SIG-M5 treated with dmso at 0.1 percent for 504 hours (cell line): ENCODE results near the gene ZNF584.

Experiments
- DNase-seq: peaks from one replicate; lab custom pipeline; 2025; ENCODE audit not compliant: unreplicated experiment; lab: John Stamatoyannopoulos, UW

Gene ZNF584

GRCh38 chr19:58385891-58386575 is 22.4 kb upstream of the ZNF584 start:
- no peak for DNase-seq

- peak; percentile 98 for DNase-seq
These were observed 21.7 kb upstream of the ZNF584 start, which contains the start of gene RPS5 for GRCh38 chr19:58386576-58387337. Gene RPS5 (plus strand): TSS chr19:58387269. CDS start chr19:58388138, 869 bp downstream.

GRCh38 chr19:58387338-58388174 is 20.9 kb upstream of the ZNF584 start:
- DNase-seq: peak; percentile 14

- no peak for DNase-seq
These were observed 20.3 kb upstream of the ZNF584 start for GRCh38 chr19:58388175-58388526.

- DNase-seq: no peak
These were observed 15.3 kb upstream of the ZNF584 start for GRCh38 chr19:58392945-58393724.

- no peak for DNase-seq
These were observed 14.8 kb upstream of the ZNF584 start for GRCh38 chr19:58393725-58394033.

GRCh38 chr19:58394821-58395219 is 13.6 kb upstream of the ZNF584 start:
- DNase-seq: no peak

GRCh38 chr19:58395220-58395978 is 13.1 kb upstream of the ZNF584 start, which contains the start of gene RNF225:
Gene RNF225 (plus strand): TSS chr19:58395656. CDS start chr19:58396090, 434 bp downstream.
- peak; percentile 19 for DNase-seq

- DNase-seq: no peak
These were observed 12.3 kb upstream of the ZNF584 start for GRCh38 chr19:58395979-58396627.

- DNase-seq: no peak
These were observed 11.5 kb upstream of the ZNF584 start for GRCh38 chr19:58396691-58397532.

- DNase-seq: no peak
These were observed 10.9 kb upstream of the ZNF584 start for GRCh38 chr19:58397533-58398037.

GRCh38 chr19:58398087-58398486 is 10.4 kb upstream of the ZNF584 start:
- DNase-seq: no peak

- no peak for DNase-seq
These were observed 9.9 kb upstream of the ZNF584 start for GRCh38 chr19:58398545-58398944.

- no peak for DNase-seq
These were observed 8.5 kb upstream of the ZNF584 start for GRCh38 chr19:58399903-58400302.

- DNase-seq: no peak
These were observed 8.0 kb upstream of the ZNF584 start for GRCh38 chr19:58400316-58400915.

- peak; percentile 97 for DNase-seq
These were observed 7.3 kb upstream of the ZNF584 start for GRCh38 chr19:58400916-58401839.

GRCh38 chr19:58401840-58402421 is 6.5 kb upstream of the ZNF584 start:
- DNase-seq: no peak
